HEK293T (cell line): Measurements from ENCODE around the gene CHAF1B.

Source experiments
- CTCF ChIA-PET: fragments of 350-600 bp; formaldehyde crosslinking; extraction: SDS; loops from one replicate; lab custom pipeline; 2021; ENCODE audit warnings: antibody characterized with exemption, inconsistent platforms; lab: Yijun Ruan, JAX
- POLR2A ChIA-PET: fragments of 350-600 bp; formaldehyde crosslinking; extraction: SDS; loops from one replicate; lab custom pipeline; 2020; ENCODE audit warnings: antibody characterized with exemption, inconsistent platforms; lab: Yijun Ruan, JAX
- DNase-seq: peaks from one replicate; pipeline ENCODE4 v3.0.0; 2012; ENCODE audit warnings: mixed read lengths; ENCODE audit errors: extremely low spot score
- ARNT ChIP-seq: fragments of 450-650 bp; IDR thresholded peaks from 2 replicates; pipeline ENCODE4 v1.6.1; 2017; ENCODE audit warnings: mild to moderate bottlenecking
- BHLHE40 ChIP-seq: fragments of 450-650 bp; IDR thresholded peaks from 2 replicates; pipeline ENCODE4 v1.6.1; 2016; ENCODE audit warnings: mild to moderate bottlenecking, moderate library complexity, borderline replicate concordance
- CTBP1 ChIP-seq: fragments of 450-650 bp; IDR thresholded peaks from 2 replicates; pipeline ENCODE4 v1.6.1; 2016; ENCODE audit warnings: borderline replicate concordance
- ELF4 ChIP-seq: fragments of 450-650 bp; IDR thresholded peaks from 2 replicates; pipeline ENCODE4 v1.6.1; 2017; ENCODE audit warnings: antibody characterized with exemption
- FOXA1 ChIP-seq: fragments of 450-650 bp; IDR thresholded peaks from 2 replicates; pipeline ENCODE4 v1.6.1; 2016; ENCODE audit warnings: mild to moderate bottlenecking
- FOXK2 ChIP-seq: fragments of 450-650 bp; IDR thresholded peaks from 2 replicates; pipeline ENCODE4 v1.6.1; 2016; ENCODE audit warnings: mild to moderate bottlenecking
- FOXM1 ChIP-seq: fragments of 450-650 bp; IDR thresholded peaks from 2 replicates; pipeline ENCODE4 v1.6.1; 2017; ENCODE audit warnings: mild to moderate bottlenecking, borderline replicate concordance
- HDGF ChIP-seq: fragments of 450-650 bp; IDR thresholded peaks from 2 replicates; pipeline ENCODE4 v1.6.1; 2017; ENCODE audit warnings: antibody characterized with exemption, borderline replicate concordance
- L3MBTL2 ChIP-seq: fragments of 450-650 bp; conservative IDR thresholded peaks from 2 replicates; pipeline ENCODE4 v1.6.1; 2016; ENCODE audit warnings: mild to moderate bottlenecking
- LEF1 ChIP-seq: fragments of 450-650 bp; IDR thresholded peaks from 2 replicates; pipeline ENCODE4 v1.6.1; 2017; ENCODE audit warnings: mild to moderate bottlenecking, borderline replicate concordance
- NFRKB ChIP-seq: fragments of 450-650 bp; IDR thresholded peaks from 2 replicates; pipeline ENCODE4 v1.6.1; 2016; ENCODE audit warnings: mild to moderate bottlenecking, moderate library complexity
- PKNOX1 ChIP-seq: fragments of 450-650 bp; IDR thresholded peaks from 2 replicates; pipeline ENCODE4 v1.6.1; 2016
- SP1 ChIP-seq: fragments of 450-650 bp; IDR thresholded peaks from 2 replicates; pipeline ENCODE4 v1.6.1; 2017
- SUZ12 ChIP-seq: fragments of 450-650 bp; IDR thresholded peaks from 2 replicates; pipeline ENCODE4 v1.6.1; 2016; ENCODE audit warnings: mild to moderate bottlenecking
- TARDBP ChIP-seq: fragments of 450-650 bp; IDR thresholded peaks from 2 replicates; pipeline ENCODE4 v1.6.1; 2016
- ZNF384 ChIP-seq: fragments of 450-650 bp; IDR thresholded peaks from 2 replicates; pipeline ENCODE4 v1.6.1; 2016

Gene CHAF1B

GRCh38 chr21:36431252-36431651 is 46.1 kb downstream of the CHAF1B start:
- ChIA-PET CTCF (interaction anchor here (0.6 to 1.8 kb wide), 3 partner anchors 9 to 377 kb away, joined by 3 to 6 read pairs (median 5); no protein-coding TSS in a partner anchor), POLR2A (no interaction called here)
- TF ChIP-seq TARDBP (no peak), L3MBTL2 (no peak), SP1 (no peak), ELF4 (no peak), HDGF (no peak), BHLHE40 (no peak), FOXA1 (no peak), FOXK2 (no peak), PKNOX1 (no peak), NFRKB (no peak), SUZ12 (no peak)
- DNase-seq: no peak

GRCh38 chr21:36433059-36433709 is 48.0 kb downstream of the CHAF1B start:
- CTCF ChIA-PET: no interaction called here
- POLR2A ChIA-PET: no interaction called here
- DNase-seq: no peak
- TF ChIP-seq NFRKB: no peak
- TF ChIP-seq ZNF384: no peak
- TF ChIP-seq CTBP1: no peak
- TF ChIP-seq ARNT: no peak
- TF ChIP-seq FOXA1: no peak
- no peak for TF ChIP-seq SP1
- no peak for TF ChIP-seq BHLHE40

GRCh38 chr21:36434144-36434543 is 49.0 kb downstream of the CHAF1B start:
- ChIA-PET CTCF (no interaction called here), POLR2A (no interaction called here)
- TF ChIP-seq ZNF384: no peak
- TF ChIP-seq SUZ12: no peak
- TF ChIP-seq NFRKB: no peak
- TF ChIP-seq FOXK2: no peak
- no peak for TF ChIP-seq L3MBTL2
- TF ChIP-seq FOXA1: no peak
- no peak for TF ChIP-seq TARDBP
- no peak for TF ChIP-seq FOXM1
- TF ChIP-seq CTBP1: no peak
- DNase-seq: no peak

- ChIA-PET CTCF (interaction anchor here (0.6 to 1.1 kb wide), 2 partner anchors 15 to 350 kb away, joined by 3 to 4 read pairs; no protein-coding TSS in a partner anchor), POLR2A (no interaction called here)
- TF ChIP-seq BHLHE40 (no peak), ELF4 (no peak), HDGF (no peak), SUZ12 (no peak), SP1 (no peak), FOXK2 (no peak), CTBP1 (no peak)
- no peak for DNase-seq
Observed at GRCh38 chr21:36436829-36437744, 51.9 kb downstream of the CHAF1B start.

GRCh38 chr21:36437745-36438128 is 52.5 kb downstream of the CHAF1B start:
- no peak for TF ChIP-seq L3MBTL2
- TF ChIP-seq SUZ12: no peak
- no peak for TF ChIP-seq ZNF384
- TF ChIP-seq FOXM1: no peak
- no peak for TF ChIP-seq LEF1
- TF ChIP-seq FOXK2: no peak
- no peak for TF ChIP-seq TARDBP
- TF ChIP-seq NFRKB: no peak
- TF ChIP-seq ARNT: no peak
- no peak for TF ChIP-seq BHLHE40
- no peak for TF ChIP-seq CTBP1
- TF ChIP-seq ELF4: no peak
- no peak for TF ChIP-seq HDGF
- no peak for TF ChIP-seq SP1
- no peak for TF ChIP-seq PKNOX1
- no peak for TF ChIP-seq FOXA1
- ChIA-PET CTCF (no interaction called here), POLR2A (no interaction called here)
- DNase-seq: no peak

- DNase-seq: no peak
- no peak for TF ChIP-seq SUZ12
- no peak for TF ChIP-seq NFRKB
- TF ChIP-seq CTBP1: no peak
- no peak for TF ChIP-seq BHLHE40
- TF ChIP-seq PKNOX1: no peak
- TF ChIP-seq ZNF384: no peak
- TF ChIP-seq L3MBTL2: no peak
- TF ChIP-seq LEF1: no peak
- no peak for TF ChIP-seq TARDBP
- CTCF ChIA-PET: no interaction called here
- POLR2A ChIA-PET: no interaction called here
Observed at GRCh38 chr21:36441715-36442114, 56.5 kb downstream of the CHAF1B start.
